HG02642 (cell line): ENCODE measurements around the gene WTAP.
"Not testable (repeated sequence)": the region's sequence is repeated elsewhere in the genome, so short reads cannot be mapped to it uniquely, and the experiment has no call there.

ENCODE experiments used
- ATAC-seq: cut with Tn5 transposase; IDR thresholded peaks from one replicate; pipeline ENCODE4 v1.9.1; 2021; ENCODE audit warnings: mild to moderate bottlenecking; ENCODE audit not compliant: unreplicated experiment, poor library complexity

The WTAP gene

GRCh38 chr6:159726918-159727716, at the start of gene WTAP:
TSS of gene WTAP (plus strand) at chr6:159727506. CDS start at chr6:159736266, 8,760 bp downstream.
- peak; percentile 80 for ATAC-seq

- ATAC-seq, result no peak
These were observed 49.7 kb upstream of the WTAP start for GRCh38 chr6:159677506-159678165.

- no peak for ATAC-seq
These were observed 48.7 kb upstream of the WTAP start for GRCh38 chr6:159678574-159678973.

- peak; percentile 52 for ATAC-seq
These were observed 47.9 kb upstream of the WTAP start for GRCh38 chr6:159679091-159680077.

- ATAC-seq, result no peak
These were observed 47.2 kb upstream of the WTAP start for GRCh38 chr6:159680104-159680503.

- no peak for ATAC-seq
These were observed 46.0 kb upstream of the WTAP start for GRCh38 chr6:159681191-159681880.

GRCh38 chr6:159682295-159682694, 45.0 kb upstream of the WTAP start:
- ATAC-seq, result no peak

GRCh38 chr6:159682810-159683209, 44.5 kb upstream of the WTAP start:
- ATAC-seq, result no peak

- ATAC-seq, result no peak
These were observed 43.3 kb upstream of the WTAP start for GRCh38 chr6:159684013-159684304.

- no peak for ATAC-seq
These were observed 41.3 kb upstream of the WTAP start for GRCh38 chr6:159686040-159686439.

GRCh38 chr6:159686703-159687102, 40.6 kb upstream of the WTAP start:
- ATAC-seq, result no peak

- no peak for ATAC-seq
These were observed 40.0 kb upstream of the WTAP start for GRCh38 chr6:159687341-159687740.

GRCh38 chr6:159688266-159688905, 38.9 kb upstream of the WTAP start:
- ATAC-seq, result no peak

- no peak for ATAC-seq
These were observed 38.3 kb upstream of the WTAP start for GRCh38 chr6:159689001-159689400.

- not testable (repeated sequence) for ATAC-seq
These were observed 37.2 kb upstream of the WTAP start for GRCh38 chr6:159690135-159690534.

- no peak for ATAC-seq
These were observed 36.0 kb upstream of the WTAP start for GRCh38 chr6:159691133-159691962.

- no peak for ATAC-seq
These were observed 35.4 kb upstream of the WTAP start for GRCh38 chr6:159691963-159692287.

- peak; percentile 43 for ATAC-seq
These were observed 34.8 kb upstream of the WTAP start for GRCh38 chr6:159692303-159693127.
